Mucosa of descending colon (tissue), 3 donors: ENCODE measurements around the gene KSR2. TPM values are rescaled to one million over a fixed set of nuclear protein-coding genes. Genes with fewer than 3 reads are reported as not detected.

Experiments
- ATAC-seq: fragments of 200-7000 bp; cut with Tn5 transposase; one replicate; pipeline ENCODE4 v1.9.1; 2020; ENCODE audit warnings: mild to moderate bottlenecking, moderate library complexity
- DNase-seq, 3 donors: peaks; one replicate each; pipeline ENCODE4 v3.0.0-alpha.2; 2020
- H3K36me3 ChIP-seq: fragments of 200-600 bp; one replicate; pipeline ENCODE4 v1.8.0; 2021; ENCODE audit warnings: low read depth, mild to moderate bottlenecking
- H3K4me1 ChIP-seq: fragments of 200-600 bp; one replicate; pipeline ENCODE4 v1.8.0; 2021; ENCODE audit warnings: low read depth, mild to moderate bottlenecking
- H3K4me3 ChIP-seq: fragments of 200-600 bp; one replicate; pipeline ENCODE4 v1.8.0; 2021; ENCODE audit warnings: mild to moderate bottlenecking
- H3K9me3 ChIP-seq: fragments of 200-600 bp; one replicate; pipeline ENCODE4 v1.8.0; 2021; ENCODE audit warnings: mild to moderate bottlenecking
- intact Hi-C, 2 donors: fragments of 100-400 bp; cut with DNase I in 1 of 2; cut with micrococcal nuclease in 1 of 2; formaldehyde crosslinking; loops; one replicate each; pipeline versions ENCODE4 v1.11.0 to v1.11.1; 2022; cut with DNase I, micrococcal nuclease
- total RNA-seq, 3 donors: library from RNA; stranded (reverse); fragmentation: NEBNext Ultra II Directional in 2 of 3; extraction: Animal tissue kit (Norgen Biotek cat#: 25700) in 2 of 3; gene quantifications; one replicate each; pipeline versions ENCODE4 v1.2.1 to v1.2.4, GENCODE V29; 2021 to 2023
- TF ChIP-seq, protein P1 (sequence below): fragments of 200-600 bp; IDR thresholded peaks from one replicate; pipeline ENCODE4 v1.8.0; 2022; ENCODE audit warnings: antibody characterized with exemption, mild to moderate bottlenecking
- donor health status: DM: no; HTN: no; CAD: no; lungs with moderate emphysema.
- donor health status: DM: no; HTN: no; CAD: no.
- donor health status: DM: no; HTN: yes; CAD: no.

The KSR2 gene
- total RNA-seq, 3 donors from 2014 or later, result 1.4 to 2.8 (median 2.5) TPM

- ATAC-seq (no peak), DNase-seq (no peak)
- Histone ChIP-seq H3K9me3 (no peaks in the 10 kb centered on the region), H3K36me3 (no peaks in the 10 kb centered on the region), H3K4me1 (peaks cover under 1% of the 10 kb centered on the region), H3K4me3 (no peak overlapping the region)
- intact Hi-C loops, result no loop called here
- TF ChIP-seq, protein P1, sequence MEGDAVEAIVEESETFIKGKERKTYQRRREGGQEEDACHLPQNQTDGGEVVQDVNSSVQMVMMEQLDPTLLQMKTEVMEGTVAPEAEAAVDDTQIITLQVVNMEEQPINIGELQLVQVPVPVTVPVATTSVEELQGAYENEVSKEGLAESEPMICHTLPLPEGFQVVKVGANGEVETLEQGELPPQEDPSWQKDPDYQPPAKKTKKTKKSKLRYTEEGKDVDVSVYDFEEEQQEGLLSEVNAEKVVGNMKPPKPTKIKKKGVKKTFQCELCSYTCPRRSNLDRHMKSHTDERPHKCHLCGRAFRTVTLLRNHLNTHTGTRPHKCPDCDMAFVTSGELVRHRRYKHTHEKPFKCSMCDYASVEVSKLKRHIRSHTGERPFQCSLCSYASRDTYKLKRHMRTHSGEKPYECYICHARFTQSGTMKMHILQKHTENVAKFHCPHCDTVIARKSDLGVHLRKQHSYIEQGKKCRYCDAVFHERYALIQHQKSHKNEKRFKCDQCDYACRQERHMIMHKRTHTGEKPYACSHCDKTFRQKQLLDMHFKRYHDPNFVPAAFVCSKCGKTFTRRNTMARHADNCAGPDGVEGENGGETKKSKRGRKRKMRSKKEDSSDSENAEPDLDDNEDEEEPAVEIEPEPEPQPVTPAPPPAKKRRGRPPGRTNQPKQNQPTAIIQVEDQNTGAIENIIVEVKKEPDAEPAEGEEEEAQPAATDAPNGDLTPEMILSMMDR, result no peak
These were observed 429.9 kb downstream of the KSR2 start for GRCh38 chr12:117538926-117539325.

DNA sequence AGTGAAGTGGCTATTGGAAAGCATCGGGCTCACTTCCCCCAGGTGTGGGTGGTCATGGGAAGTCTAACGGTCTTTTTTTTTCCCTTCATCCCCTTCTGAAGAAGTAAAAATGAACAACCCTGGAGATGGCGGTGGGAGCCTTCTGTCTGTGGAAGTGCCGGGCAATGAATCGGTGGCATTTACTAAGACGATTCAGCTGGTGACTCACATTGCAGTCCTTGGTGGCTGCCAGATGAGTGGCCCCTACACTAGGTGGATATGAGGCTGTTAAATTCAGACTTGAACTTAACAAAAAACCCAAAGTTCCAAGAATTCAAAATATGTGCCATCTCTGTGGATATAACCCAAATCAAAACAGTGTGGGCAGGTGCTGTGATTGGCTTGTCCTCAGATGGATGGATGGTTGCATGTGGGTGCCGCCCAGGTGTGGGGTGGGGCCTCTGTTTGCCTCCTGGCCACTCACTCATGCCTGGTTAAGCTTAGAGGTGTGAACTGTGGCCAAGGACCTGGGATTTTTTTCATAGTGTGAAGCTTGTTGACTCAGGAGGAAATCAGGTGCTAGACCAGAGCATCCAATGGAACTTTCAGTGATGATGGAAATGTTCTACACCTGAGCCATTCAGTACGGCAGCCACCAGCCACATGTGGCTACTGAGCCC lies 430.6 kb downstream of the KSR2 start:
- Histone ChIP-seq H3K36me3 (no peaks in the 10 kb centered on the region), H3K4me3 (no peak overlapping the region), H3K9me3 (no peaks in the 10 kb centered on the region), H3K4me1 (peaks cover 4% of the 10 kb centered on the region)
- intact Hi-C loops, result no loop called here
- DNase-seq (no peak), ATAC-seq (no peak)
- TF ChIP-seq, protein P1, result no peak

- Histone ChIP-seq H3K4me1 (peaks cover 6% of the 10 kb centered on the region), H3K4me3 (no peak overlapping the region), H3K36me3 (no peaks in the 10 kb centered on the region), H3K9me3 (no peaks in the 10 kb centered on the region)
- TF ChIP-seq, protein P1, result no peak
- intact Hi-C loops, result no loop called here
- peak; percentile 97 for ATAC-seq
- peak; percentile 63 to 75 (median 66) for DNase-seq
These were observed 435.1 kb downstream of the KSR2 start for GRCh38 chr12:117533687-117534086.

- peaks cover 6% of the 10 kb centered on the region for H3K4me1 ChIP-seq
- H3K9me3 ChIP-seq, result no peaks in the 10 kb centered on the region
- TF ChIP-seq, protein P1, result no peak
- H3K36me3 ChIP-seq, result no peaks in the 10 kb centered on the region
- ATAC-seq, result no peak
- no peak for DNase-seq
- intact Hi-C loops, result no loop called here
- no peak overlapping the region for H3K4me3 ChIP-seq
These were observed 438.0 kb downstream of the KSR2 start for GRCh38 chr12:117530796-117531195.

DNA sequence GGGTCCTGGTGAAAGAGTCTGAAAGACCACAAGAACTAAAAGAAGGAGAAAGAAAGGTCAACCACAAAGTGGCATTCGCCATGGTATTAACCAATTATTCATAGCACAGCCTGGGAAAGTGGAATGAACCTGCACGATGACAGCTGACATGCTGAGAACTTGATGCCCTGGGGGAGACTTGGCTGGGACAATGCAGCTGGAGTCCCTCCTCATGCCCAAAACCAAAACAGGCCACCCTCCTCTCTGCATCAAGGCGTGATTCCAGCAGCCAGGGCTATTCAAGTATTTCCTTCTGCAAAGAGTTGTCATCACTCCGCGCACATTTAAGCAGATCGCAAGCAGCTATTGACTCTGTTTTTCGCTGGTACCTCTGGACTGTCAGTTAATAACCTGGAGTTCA lies 440.3 kb downstream of the KSR2 start:
- Histone ChIP-seq H3K4me3 (no peak overlapping the region), H3K4me1 (peaks cover 3% of the 10 kb centered on the region), H3K36me3 (no peaks in the 10 kb centered on the region), H3K9me3 (no peaks in the 10 kb centered on the region)
- DNase-seq, result no peak
- TF ChIP-seq, protein P1, result no peak
- intact Hi-C loops, result no loop called here
- no peak for ATAC-seq

- H3K9me3 ChIP-seq, result no peaks in the 10 kb centered on the region
- H3K4me1 ChIP-seq, result no peaks in the 10 kb centered on the region
- no peak overlapping the region for H3K4me3 ChIP-seq
- no peaks in the 10 kb centered on the region for H3K36me3 ChIP-seq
- DNase-seq (no peak), ATAC-seq (no peak)
- intact Hi-C loops, result no loop called here
- TF ChIP-seq, protein P1, result no peak
These were observed 441.3 kb downstream of the KSR2 start for GRCh38 chr12:117527479-117527855.
